Panc1 (cell line): ENCODE results near the gene INSYN2B.

ENCODE experiments used
- CTCF ChIP-seq: fragments of 450-650 bp; IDR thresholded peaks from 2 replicates; pipeline ENCODE4 v1.5.1; 2017; ENCODE audit warnings: mild to moderate bottlenecking
- POLR2AphosphoS5 ChIP-seq: IDR thresholded peaks from 2 replicates; pipeline ENCODE4 v1.6.1; 2012; ENCODE audit warnings: mild to moderate bottlenecking, low read depth, low read length, moderate library complexity
- REST ChIP-seq, 2 experiments: IDR thresholded peaks; 2 replicates each; pipeline ENCODE4 v1.6.1; 2011 to 2012; ENCODE audit warnings: low read depth in 2 of 2, control low read depth in 1 of 2, low read length in 1 of 2, mild to moderate bottlenecking in 1 of 2, moderate library complexity in 1 of 2; ENCODE audit not compliant: insufficient read depth in 1 of 2
- SIN3A ChIP-seq: IDR thresholded peaks from 2 replicates; pipeline ENCODE4 v1.6.1; 2012; ENCODE audit warnings: low read depth, mild to moderate bottlenecking, low read length, moderate library complexity, borderline replicate concordance; ENCODE audit not compliant: insufficient read depth
- TCF7L2 ChIP-seq: IDR thresholded peaks from 2 replicates; pipeline ENCODE4 v1.6.1; 2011; ENCODE audit warnings: mild to moderate bottlenecking, low read depth, low read length, inconsistent platforms

- TF ChIP-seq POLR2AphosphoS5 (no peak), CTCF (no peak), SIN3A (no peak), REST (IDR thresholded peaks at IDR 0.05; ENCODE audit: insufficient read depth in 1 of 2, low read depth in 2 of 2, low read length in 1 of 2) (no peak), TCF7L2 (no peak)
Measured at GRCh38 chr5:169895926-169896325, 84.4 kb downstream of the INSYN2B start.
